GM18519 (cell line): ENCODE measurements around the gene ROR1.

ENCODE experiments used
- ATAC-seq: cut with Tn5 transposase; IDR thresholded peaks from one replicate; pipeline ENCODE4 v1.9.1; 2021; ENCODE audit warnings: mild to moderate bottlenecking, moderate library complexity; ENCODE audit not compliant: unreplicated experiment, low FRiP score

The ROR1 gene

GRCh38 chr1:63922848-63923247, 149.0 kb downstream of the ROR1 start:
- no peak for ATAC-seq

GRCh38 chr1:63923302-63923701, 149.5 kb downstream of the ROR1 start:
- ATAC-seq, result no peak

- ATAC-seq, result no peak
Observed at GRCh38 chr1:63924600-63924999, 150.8 kb downstream of the ROR1 start.

GRCh38 chr1:63928186-63929105, 154.6 kb downstream of the ROR1 start:
- no peak for ATAC-seq

- ATAC-seq, result no peak
Observed at GRCh38 chr1:63929106-63929478, 155.3 kb downstream of the ROR1 start.

- no peak for ATAC-seq
Observed at GRCh38 chr1:63931468-63931867, 157.7 kb downstream of the ROR1 start.

- no peak for ATAC-seq
Observed at GRCh38 chr1:63934697-63935096, 160.9 kb downstream of the ROR1 start.

- ATAC-seq, result no peak
Observed at GRCh38 chr1:63935143-63935542, 161.3 kb downstream of the ROR1 start.

- ATAC-seq, result no peak
Observed at GRCh38 chr1:63935553-63935952, 161.7 kb downstream of the ROR1 start.

- no peak for ATAC-seq
Observed at GRCh38 chr1:63936276-63936675, 162.5 kb downstream of the ROR1 start.

GRCh38 chr1:63936801-63937200, 163.0 kb downstream of the ROR1 start:
- ATAC-seq, result no peak

GRCh38 chr1:63937461-63938022, 163.7 kb downstream of the ROR1 start:
- no peak for ATAC-seq

- no peak for ATAC-seq
Observed at GRCh38 chr1:63940440-63940839, 166.6 kb downstream of the ROR1 start.

GRCh38 chr1:63943393-63943792, 169.6 kb downstream of the ROR1 start:
- no peak for ATAC-seq

- ATAC-seq, result no peak
Observed at GRCh38 chr1:63945943-63946342, 172.1 kb downstream of the ROR1 start.

GRCh38 chr1:63946866-63947491, 173.2 kb downstream of the ROR1 start:
- no peak for ATAC-seq

- no peak for ATAC-seq
Observed at GRCh38 chr1:63947904-63948303, 174.1 kb downstream of the ROR1 start.

- no peak for ATAC-seq
Observed at GRCh38 chr1:63950023-63950422, 176.2 kb downstream of the ROR1 start.

GRCh38 chr1:63951059-63951946, 177.5 kb downstream of the ROR1 start:
- ATAC-seq, result no peak

GRCh38 chr1:63954187-63954586, 180.4 kb downstream of the ROR1 start:
- no peak for ATAC-seq
